Esophagus mucosa (tissue), 1 donor: ENCODE data around the gene CDH23. TPM values are rescaled to one million over a fixed set of nuclear protein-coding genes. Genes with fewer than 3 reads are reported as not detected.

Experiments used
- ATAC-seq: fragments of 200-7000 bp; cut with Tn5 transposase; one replicate; pipeline ENCODE4 v1.9.1; 2020
- total RNA-seq: library from RNA; stranded (reverse); gene quantifications from one replicate; pipeline ENCODE4 v1.2.4, GENCODE V29; 2023
- donor health status: DM: yes; HTN: yes; CAD: no.

CDH23 gene
- total RNA-seq, 1 donor from 2014 or later = 1.3 TPM

DNA sequence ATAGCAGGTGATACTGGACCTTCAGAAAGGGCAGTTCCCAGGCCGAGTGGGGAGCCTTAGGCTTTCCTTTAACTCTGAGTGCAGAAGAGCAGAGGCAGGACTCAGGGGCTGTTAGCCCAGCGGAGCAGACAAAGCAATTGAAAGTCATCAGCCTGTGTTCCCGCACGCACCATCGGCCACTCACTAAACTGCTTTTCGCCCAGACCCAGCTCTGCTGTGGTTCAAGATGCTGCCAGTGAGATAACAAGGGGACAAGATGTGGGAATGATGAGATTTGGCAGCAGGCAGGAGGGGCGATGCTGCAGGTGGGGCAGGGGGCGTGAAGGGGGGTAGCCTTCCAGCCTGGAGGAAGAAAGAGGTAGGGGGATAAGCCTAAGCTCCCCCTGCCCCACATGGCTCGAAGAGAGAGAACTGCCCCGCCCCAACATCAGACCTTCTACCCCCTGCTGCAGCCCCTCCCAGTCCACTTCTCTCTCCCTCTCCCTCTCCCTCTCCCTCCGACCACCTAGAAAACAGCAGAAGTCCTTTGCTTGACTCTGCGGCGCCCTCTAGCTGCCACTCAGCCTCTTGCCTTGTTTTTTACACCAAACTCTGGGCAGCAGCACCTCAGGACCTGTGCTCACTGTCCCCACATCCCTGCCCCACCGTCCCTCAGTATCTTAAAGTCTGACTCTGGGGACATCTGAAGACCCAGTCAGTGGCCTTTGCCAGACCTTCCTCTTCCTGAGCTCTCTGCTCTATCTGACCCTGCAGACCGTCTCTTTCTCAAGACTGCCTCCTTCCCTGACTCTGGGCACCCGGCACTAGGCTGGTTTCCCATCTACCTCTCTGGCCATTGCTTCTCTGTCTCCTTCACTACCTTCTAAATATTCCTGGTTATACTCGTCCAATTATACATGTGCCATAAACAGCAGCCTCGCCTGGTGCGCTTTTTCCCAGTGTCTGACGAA lies 212.4 kb downstream of the CDH23 start:
- peak; percentile 54 for ATAC-seq

GRCh38 chr10:71610651-71611050 lies 213.9 kb downstream of the CDH23 start:
- ATAC-seq = no peak

GRCh38 chr10:71611131-71611530 lies 214.4 kb downstream of the CDH23 start:
- ATAC-seq = no peak

- no peak for ATAC-seq
Measured at GRCh38 chr10:71611709-71612422, 215.1 kb downstream of the CDH23 start.

GRCh38 chr10:71613261-71613777 lies 216.6 kb downstream of the CDH23 start:
- peak; percentile 50 for ATAC-seq

DNA sequence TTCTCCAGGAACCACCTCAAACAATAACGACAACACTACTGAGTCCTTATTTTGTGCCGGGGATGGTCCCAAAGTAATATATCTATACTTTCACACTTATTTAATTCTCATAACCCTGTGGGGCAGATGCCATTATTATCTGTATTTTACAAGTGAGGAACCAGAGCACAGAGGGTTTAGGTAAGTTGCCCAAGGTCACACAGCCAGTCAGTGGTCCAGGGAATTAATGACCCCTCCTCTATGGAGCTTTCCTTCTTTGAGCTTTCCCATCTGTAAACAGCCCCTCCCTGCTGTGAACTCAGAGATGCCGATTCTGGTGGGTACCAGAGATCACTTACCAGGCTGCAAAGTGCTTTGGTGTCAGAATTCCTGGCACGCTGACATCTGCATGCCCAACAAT lies 217.2 kb downstream of the CDH23 start:
- no peak for ATAC-seq

- no peak for ATAC-seq
Measured at GRCh38 chr10:71614946-71615345, 218.2 kb downstream of the CDH23 start.

DNA sequence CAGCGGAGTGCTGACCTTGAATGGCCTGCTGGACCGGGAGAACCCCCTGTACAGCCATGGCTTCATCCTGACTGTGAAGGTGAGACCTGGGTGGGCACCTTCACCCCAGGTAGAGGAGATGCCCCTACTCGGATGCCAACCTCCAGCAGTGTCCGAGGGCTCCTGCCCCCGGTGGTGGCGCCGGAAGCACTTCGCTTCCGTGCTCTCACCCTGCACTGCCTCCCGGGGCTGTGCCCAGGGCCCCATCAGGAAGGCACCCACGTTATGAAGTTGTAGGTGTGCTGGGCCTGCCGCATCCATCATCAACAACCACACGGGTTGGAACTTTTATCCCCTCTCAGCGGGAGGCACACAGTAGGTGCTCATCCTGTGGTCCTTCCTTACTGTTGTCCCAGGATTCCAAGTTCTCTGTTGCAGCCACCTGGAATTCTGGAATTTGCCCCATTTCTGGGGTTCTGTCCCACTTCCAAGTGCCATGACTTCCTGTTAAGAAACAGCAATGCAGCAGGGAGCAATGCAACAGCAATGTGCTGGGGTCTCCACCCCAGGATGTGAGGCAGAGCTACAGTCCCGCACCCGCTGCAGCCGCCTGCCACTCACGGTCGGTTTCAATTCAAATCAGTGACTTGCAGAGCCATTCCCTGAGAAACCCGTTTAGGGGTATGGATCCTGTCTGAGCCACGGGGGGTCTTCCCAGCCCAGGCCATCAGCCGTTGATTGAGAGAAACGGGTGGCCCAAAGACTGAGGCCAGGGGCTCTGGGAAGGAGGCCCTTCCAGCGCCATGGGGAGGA lies 219.0 kb downstream of the CDH23 start:
- no peak for ATAC-seq

- no peak for ATAC-seq
Measured at GRCh38 chr10:71616817-71617654, 220.3 kb downstream of the CDH23 start.

- ATAC-seq = no peak
Measured at GRCh38 chr10:71618176-71618575, 221.5 kb downstream of the CDH23 start.

DNA sequence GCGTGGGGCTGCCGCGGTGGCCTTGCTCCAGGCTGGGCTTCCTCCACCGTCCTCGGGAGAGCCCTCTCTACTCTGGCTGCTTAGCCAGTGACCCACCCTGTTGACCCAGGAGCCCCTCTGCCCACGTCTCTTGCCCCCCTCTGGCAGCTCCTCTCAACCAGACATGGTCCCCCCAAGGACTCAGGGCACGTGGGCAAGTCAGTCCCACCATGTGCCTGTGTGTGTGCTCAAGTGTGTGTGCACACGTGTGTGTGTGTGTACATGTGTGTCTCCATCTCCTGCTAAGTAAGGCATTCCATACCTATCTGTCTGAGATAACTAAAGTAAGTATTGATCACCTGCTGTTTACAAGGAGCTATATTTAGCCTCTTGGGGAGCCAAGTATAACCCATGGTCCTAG lies 221.9 kb downstream of the CDH23 start:
- no peak for ATAC-seq

- no peak for ATAC-seq
Measured at GRCh38 chr10:71620642-71621041, 223.9 kb downstream of the CDH23 start.

- no peak for ATAC-seq
Measured at GRCh38 chr10:71621231-71622153, 224.8 kb downstream of the CDH23 start.

- ATAC-seq = no peak
Measured at GRCh38 chr10:71622154-71622526, 225.4 kb downstream of the CDH23 start.

DNA sequence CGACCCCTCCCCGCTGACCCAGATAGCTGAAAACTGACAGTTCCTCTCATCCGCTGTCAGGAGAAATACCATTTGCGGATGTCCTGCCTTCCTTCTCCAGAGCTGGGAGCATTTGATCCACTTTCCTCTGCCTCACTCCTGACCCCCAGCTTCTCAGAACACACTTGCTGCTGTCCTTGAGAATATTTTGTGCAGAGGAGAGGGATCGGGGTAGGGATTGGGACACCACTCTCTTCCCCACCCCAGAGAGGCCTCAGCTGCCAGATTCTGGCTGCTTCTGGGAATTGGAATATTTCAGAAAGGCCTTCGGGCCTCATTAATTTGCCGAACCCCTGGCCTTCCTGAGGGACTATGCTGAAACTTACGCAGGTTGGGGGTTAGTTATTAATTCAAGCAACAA lies 225.9 kb downstream of the CDH23 start:
- no peak for ATAC-seq

DNA sequence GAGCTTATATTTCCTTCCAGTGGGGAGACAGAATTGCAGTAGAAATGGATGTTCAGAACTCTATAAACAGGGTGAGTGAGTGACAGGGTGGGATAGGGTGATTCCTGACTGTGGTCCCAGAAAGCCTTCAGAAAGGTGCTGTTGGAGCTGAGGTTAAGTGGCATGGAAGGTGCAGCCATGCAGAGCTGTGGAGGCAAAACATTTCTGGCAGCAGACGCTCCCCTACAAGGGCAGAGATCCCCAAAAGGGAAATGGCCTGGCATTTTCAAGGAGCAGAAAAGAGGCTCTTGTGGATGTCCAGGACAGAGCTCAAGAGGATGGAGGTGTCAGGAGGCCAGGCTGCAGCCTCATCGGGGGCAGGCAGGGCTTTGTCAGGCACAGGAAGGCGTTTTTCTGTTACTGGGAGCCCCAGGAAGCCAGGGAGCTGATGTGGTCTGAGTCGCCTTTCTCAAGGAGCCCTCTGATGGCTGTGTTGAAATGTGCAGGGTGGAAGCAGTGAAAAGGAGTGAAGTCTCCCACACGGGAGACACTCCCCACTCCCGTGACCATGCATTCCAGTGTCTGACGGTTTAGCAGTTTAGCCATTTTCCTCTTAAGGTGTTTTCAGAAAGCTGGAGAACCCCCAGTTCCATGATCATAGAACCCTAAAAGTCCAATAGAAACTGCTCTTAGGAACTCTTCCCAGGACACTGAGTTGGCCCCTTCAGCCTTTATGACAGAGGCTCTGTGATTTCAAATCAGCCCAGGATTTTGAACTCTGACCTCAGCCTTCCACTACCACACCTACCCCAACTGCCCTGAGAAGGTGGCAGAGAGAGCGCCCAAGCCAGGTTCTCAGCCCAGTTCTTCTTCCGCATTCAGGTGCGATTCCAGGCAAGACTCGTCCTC lies 226.6 kb downstream of the CDH23 start:
- no peak for ATAC-seq

DNA sequence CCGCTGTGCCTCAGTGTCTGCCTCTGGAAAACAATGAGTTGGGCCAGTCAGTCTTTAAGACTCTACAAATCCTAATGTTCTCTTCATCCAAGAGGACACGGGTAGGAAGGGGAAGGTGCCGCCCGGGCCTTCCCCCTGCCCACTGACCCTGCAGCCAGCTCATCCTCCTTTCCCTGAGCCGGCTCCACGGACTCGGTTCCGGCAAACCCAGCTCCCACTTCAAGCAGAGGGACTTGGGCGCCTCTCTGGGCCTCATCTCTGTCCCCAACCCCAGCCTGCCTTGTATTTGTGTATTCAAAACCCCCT lies 227.2 kb downstream of the CDH23 start:
- no peak for ATAC-seq

DNA sequence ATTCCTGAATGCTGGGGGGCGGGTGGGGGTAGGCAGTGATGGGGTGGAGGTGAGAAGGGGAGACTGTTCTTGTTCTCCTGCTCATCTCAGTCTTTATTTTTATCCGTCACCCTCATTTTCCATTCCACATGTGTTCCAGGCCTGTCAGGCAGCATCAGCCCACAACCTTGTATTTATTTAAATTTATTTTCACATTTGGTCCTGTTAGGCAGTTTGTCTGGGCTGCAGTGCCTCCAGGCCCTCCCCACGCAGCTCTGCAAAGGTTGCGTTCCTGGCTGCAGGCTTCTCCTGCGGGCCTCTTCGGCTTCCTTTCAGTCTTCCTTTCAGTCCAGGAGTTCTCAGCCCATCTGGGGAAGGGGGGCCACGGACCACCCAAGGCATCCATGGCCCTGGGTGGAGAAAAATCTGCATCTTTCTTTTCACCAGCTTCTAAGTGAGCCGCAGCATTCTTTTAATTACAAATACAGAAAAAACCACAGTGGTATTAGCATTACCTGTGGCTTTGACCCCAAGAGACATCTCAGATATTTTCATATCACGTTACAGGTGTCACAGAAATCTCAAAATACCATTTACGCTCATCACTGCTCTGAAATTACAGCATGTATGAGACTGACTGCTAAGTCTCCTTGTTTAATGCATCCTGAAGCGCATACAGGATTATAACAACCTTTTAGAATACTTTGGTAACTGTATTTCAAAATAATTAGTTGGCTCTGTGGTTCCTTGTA lies 228.9 kb downstream of the CDH23 start:
- ATAC-seq = no peak
